ENCODE results near the gene MORF4L1.
A peak's percentile ranks its signal among the peaks of the same experiment; 100 is the strongest.

MORF4L1 gene

GRCh38 chr15:78944669-78945407 is 72.1 kb downstream of the MORF4L1 start, which contains the start of gene CTSH:
TSS of gene CTSH (minus strand) at chr15:78945046. CDS start at chr15:78944981, 65 bp downstream.
- FAIRE-seq = no peak
- peak; percentile 27 for DNase-seq (ENCODE audit: low spot score)

- no peak for DNase-seq (ENCODE audit: low spot score)
These were observed 73.8 kb downstream of the MORF4L1 start for GRCh38 chr15:78946493-78946892.

DNA sequence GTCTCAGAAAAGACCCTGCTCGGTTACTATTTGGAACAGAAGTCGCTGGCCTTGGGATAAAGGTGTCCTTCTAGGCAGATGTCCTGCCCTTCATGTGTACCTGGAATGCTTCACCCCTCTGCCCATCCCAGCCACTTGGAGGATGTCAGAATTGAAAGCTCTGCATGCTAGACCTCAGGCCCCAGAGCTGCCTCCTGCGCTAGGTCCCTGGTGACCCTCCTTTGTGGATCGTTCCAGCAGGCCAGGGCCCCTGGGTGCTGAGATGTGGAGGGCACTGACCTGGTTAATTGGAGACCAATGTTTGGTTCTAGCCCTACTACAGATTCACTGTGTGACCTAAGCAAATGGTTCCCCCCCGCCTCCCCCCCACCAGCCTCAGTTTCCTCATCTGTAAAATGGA is 74.8 kb downstream of the MORF4L1 start:
- FAIRE-seq = no peak
- DNase-seq (ENCODE audit: low spot score) = no peak

More at GRCh38 chr15:78946493-78946892, 73.8 kb downstream of the MORF4L1 start:
- FAIRE-seq = no peak
